NCI-H82 (cell line): ENCODE results near the gene CDH5.

ENCODE experiments used
- DNase-seq: peaks from one replicate; lab custom pipeline; 2025; lab: John Stamatoyannopoulos, UW

Gene CDH5

GRCh38 chr16:66416939-66417700, 50.6 kb downstream of the CDH5 start:
- DNase-seq = no peak

- DNase-seq = no peak
Observed at GRCh38 chr16:66418165-66418962, 51.9 kb downstream of the CDH5 start.

GRCh38 chr16:66419527-66419926, 53.0 kb downstream of the CDH5 start:
- DNase-seq = peak; percentile 12

GRCh38 chr16:66420396-66420795, 53.9 kb downstream of the CDH5 start:
- no peak for DNase-seq

GRCh38 chr16:66421891-66422290, 55.4 kb downstream of the CDH5 start:
- DNase-seq = no peak

- DNase-seq = no peak
Observed at GRCh38 chr16:66422366-66422765, 55.9 kb downstream of the CDH5 start.

GRCh38 chr16:66423177-66423576, 56.7 kb downstream of the CDH5 start:
- DNase-seq = no peak

- no peak for DNase-seq
Observed at GRCh38 chr16:66425651-66426050, 59.2 kb downstream of the CDH5 start.

GRCh38 chr16:66426112-66427035, 59.9 kb downstream of the CDH5 start:
- no peak for DNase-seq

- DNase-seq = no peak
Observed at GRCh38 chr16:66427036-66427860, 60.8 kb downstream of the CDH5 start, which contains the start of gene BEAN1. TSS of gene BEAN1 (plus strand) at chr16:66427295. CDS start at chr16:66437677, 10,382 bp downstream.

GRCh38 chr16:66427871-66428681, 61.6 kb downstream of the CDH5 start:
- DNase-seq = no peak

GRCh38 chr16:66428682-66429251, 62.3 kb downstream of the CDH5 start:
- no peak for DNase-seq

GRCh38 chr16:66429290-66429962, 62.9 kb downstream of the CDH5 start:
- peak; percentile 71 for DNase-seq

GRCh38 chr16:66430214-66430613, 63.7 kb downstream of the CDH5 start:
- DNase-seq = no peak

- DNase-seq = no peak
Observed at GRCh38 chr16:66431760-66432159, 65.3 kb downstream of the CDH5 start.

GRCh38 chr16:66432429-66432828, 65.9 kb downstream of the CDH5 start:
- DNase-seq = no peak

GRCh38 chr16:66434619-66435430, 68.3 kb downstream of the CDH5 start:
- DNase-seq = no peak

- no peak for DNase-seq
Observed at GRCh38 chr16:66435896-66436295, 69.4 kb downstream of the CDH5 start.
